A549 (cell line): ENCODE results near the gene SLC35F4.

Source experiments
- CBX2 ChIP-seq: fragments of 200-600 bp; sonication (generic); IDR thresholded peaks from 2 replicates; pipeline ENCODE4 v1.6.1; 2016; ENCODE audit warnings: low read depth, mild to moderate bottlenecking, borderline replicate concordance
- CBX8 ChIP-seq: fragments of 200-600 bp; sonication (generic); IDR thresholded peaks from 2 replicates; pipeline ENCODE4 v1.6.1; 2016
- CTCF ChIP-seq: fragments of >200 bp; sonication (Bioruptor Twin); formaldehyde crosslinking; IDR thresholded peaks from 3 replicates; pipeline ENCODE4 v1.5.1; 2016
- POLR2A ChIP-seq: IDR thresholded peaks from 2 replicates; pipeline ENCODE4 v1.6.1; 2012; ENCODE audit warnings: mild to moderate bottlenecking, low read length
- ZFP36 ChIP-seq: fragments of 450-650 bp; IDR thresholded peaks from 2 replicates; pipeline ENCODE4 v1.6.1; 2014; ENCODE audit warnings: borderline replicate concordance; ENCODE audit not compliant: partially characterized antibody

GRCh38 chr14:57785058-57785457 is 80.8 kb downstream of the SLC35F4 start:
- TF ChIP-seq ZFP36 (no peak), CTCF (no peak), POLR2A (no peak), CBX2 (no peak), CBX8 (no peak)
